Activated CD4-positive, alpha-beta T cell treated with anti-CD3 and anti-CD28 coated beads, Interleukin-2, amount 10 ng/mL, durations not matched to agents 24 days and 14 days (primary cell): ENCODE results near the gene CRYBG1. TPM values are rescaled to one million over a fixed set of nuclear protein-coding genes. Genes with fewer than 3 reads are reported as not detected.

Experiments
- DNase-seq: peaks from one replicate; pipeline ENCODE4 v3.0.0; 2022
- H3K27ac Mint-ChIP-seq: one replicate; pipeline ENCODE4 v1.8.0; 2022; ENCODE audit warnings: mild to moderate bottlenecking, mixed read lengths
- H3K27me3 Mint-ChIP-seq: one replicate; pipeline ENCODE4 v1.8.0; 2022; ENCODE audit warnings: mixed read lengths
- H3K36me3 Mint-ChIP-seq: one replicate; pipeline ENCODE4 v1.8.0; 2022; ENCODE audit warnings: low read depth, mild to moderate bottlenecking, mixed read lengths
- H3K4me1 Mint-ChIP-seq: one replicate; pipeline ENCODE4 v1.8.0; 2021; ENCODE audit warnings: mixed read lengths
- H3K4me3 Mint-ChIP-seq: one replicate; pipeline ENCODE4 v1.8.0; 2022; ENCODE audit warnings: mild to moderate bottlenecking, moderate library complexity, mixed read lengths
- H3K9me3 Mint-ChIP-seq: one replicate; pipeline ENCODE4 v1.8.0; 2021; ENCODE audit warnings: mixed read lengths
- intact Hi-C: fragments of 100-400 bp; cut with micrococcal nuclease; formaldehyde crosslinking; loops from one replicate; pipeline ENCODE4 v1.15.1; 2023
- total RNA-seq: library from RNA; stranded (reverse); gene quantifications from 2 replicates; pipeline ENCODE4 v1.2.3, GENCODE V29; 2022

Gene CRYBG1
- total RNA-seq, 1 donor from 2014 or later, result 10.0 TPM

- intact Hi-C loops, result no loop called here
- Mint-ChIP-seq H3K4me1 (no peaks in the 10 kb centered on the region), H3K27ac (no peak overlapping the region), H3K27me3 (peaks cover 17% of the 10 kb centered on the region), H3K4me3 (no peak overlapping the region), H3K36me3 (no peaks in the 10 kb centered on the region), H3K9me3 (no peaks in the 10 kb centered on the region)
- no peak for DNase-seq
These were observed 62.0 kb downstream of the CRYBG1 start for GRCh38 chr6:106422534-106422933.

GRCh38 chr6:106425382-106425781, 64.9 kb downstream of the CRYBG1 start:
- Mint-ChIP-seq H3K27me3 (peaks cover 7% of the 10 kb centered on the region), H3K4me3 (no peak overlapping the region), H3K4me1 (no peaks in the 10 kb centered on the region), H3K36me3 (no peaks in the 10 kb centered on the region), H3K9me3 (no peaks in the 10 kb centered on the region), H3K27ac (no peak overlapping the region)
- DNase-seq, result no peak
- intact Hi-C loops, result no loop called here

- H3K9me3 Mint-ChIP-seq, result no peaks in the 10 kb centered on the region
- no peaks in the 10 kb centered on the region for H3K36me3 Mint-ChIP-seq
- no peak overlapping the region for H3K4me3 Mint-ChIP-seq
- no peaks in the 10 kb centered on the region for H3K4me1 Mint-ChIP-seq
- intact Hi-C loops, result no loop called here
- H3K27me3 Mint-ChIP-seq, result no peaks in the 10 kb centered on the region
- H3K27ac Mint-ChIP-seq, result no peak overlapping the region
- DNase-seq, result no peak
These were observed 65.9 kb downstream of the CRYBG1 start for GRCh38 chr6:106426250-106426970.

- Mint-ChIP-seq H3K9me3 (no peaks in the 10 kb centered on the region), H3K4me3 (no peak overlapping the region), H3K27me3 (peaks cover 14% of the 10 kb centered on the region), H3K36me3 (no peaks in the 10 kb centered on the region), H3K4me1 (no peaks in the 10 kb centered on the region), H3K27ac (no peak overlapping the region)
- DNase-seq, result no peak
- intact Hi-C loops, result no loop called here
These were observed 69.9 kb downstream of the CRYBG1 start for GRCh38 chr6:106430466-106430865.

GRCh38 chr6:106431405-106431804, 70.9 kb downstream of the CRYBG1 start:
- intact Hi-C loops, result no loop called here
- no peaks in the 10 kb centered on the region for H3K4me1 Mint-ChIP-seq

GRCh38 chr6:106431972-106432371, 71.5 kb downstream of the CRYBG1 start:
- H3K4me1 Mint-ChIP-seq, result no peaks in the 10 kb centered on the region
- H3K4me3 Mint-ChIP-seq, result no peak overlapping the region
- no peak overlapping the region for H3K27ac Mint-ChIP-seq
- H3K27me3 Mint-ChIP-seq, result peaks cover 14% of the 10 kb centered on the region
- intact Hi-C loops, result no loop called here
- no peak for DNase-seq
- H3K9me3 Mint-ChIP-seq, result no peaks in the 10 kb centered on the region
- H3K36me3 Mint-ChIP-seq, result no peaks in the 10 kb centered on the region

More at GRCh38 chr6:106431405-106431804, 70.9 kb downstream of the CRYBG1 start:
- Mint-ChIP-seq H3K9me3 (no peaks in the 10 kb centered on the region), H3K36me3 (no peaks in the 10 kb centered on the region), H3K4me3 (no peak overlapping the region), H3K27ac (no peak overlapping the region), H3K27me3 (peaks cover 14% of the 10 kb centered on the region)
- no peak for DNase-seq

GRCh38 chr6:106434530-106434929, 74.0 kb downstream of the CRYBG1 start:
- Mint-ChIP-seq H3K4me3 (no peak overlapping the region), H3K27me3 (peaks cover 28% of the 10 kb centered on the region), H3K27ac (no peak overlapping the region), H3K9me3 (no peaks in the 10 kb centered on the region), H3K36me3 (no peaks in the 10 kb centered on the region), H3K4me1 (no peaks in the 10 kb centered on the region)
- intact Hi-C loops, result no loop called here
- no peak for DNase-seq

- Mint-ChIP-seq H3K4me3 (no peak overlapping the region), H3K9me3 (no peaks in the 10 kb centered on the region), H3K4me1 (no peaks in the 10 kb centered on the region), H3K27ac (no peak overlapping the region), H3K27me3 (peaks cover 50% of the 10 kb centered on the region), H3K36me3 (no peaks in the 10 kb centered on the region)
- no peak for DNase-seq
- intact Hi-C loops, result no loop called here
These were observed 78.9 kb downstream of the CRYBG1 start for GRCh38 chr6:106439459-106439858.

- H3K27me3 Mint-ChIP-seq, result peaks cover 49% of the 10 kb centered on the region
- DNase-seq, result no peak
- no peaks in the 10 kb centered on the region for H3K36me3 Mint-ChIP-seq
- intact Hi-C loops, result no loop called here
- H3K4me1 Mint-ChIP-seq, result peaks cover 2% of the 10 kb centered on the region
- H3K27ac Mint-ChIP-seq, result no peak overlapping the region
- no peak overlapping the region for H3K4me3 Mint-ChIP-seq
- no peaks in the 10 kb centered on the region for H3K9me3 Mint-ChIP-seq
These were observed 80.0 kb downstream of the CRYBG1 start for GRCh38 chr6:106440546-106440945.

- Mint-ChIP-seq H3K27ac (no peak overlapping the region), H3K27me3 (peaks cover 48% of the 10 kb centered on the region), H3K4me3 (no peak overlapping the region), H3K4me1 (peaks cover 2% of the 10 kb centered on the region), H3K9me3 (no peaks in the 10 kb centered on the region), H3K36me3 (no peaks in the 10 kb centered on the region)
- no peak for DNase-seq
- intact Hi-C loops, result no loop called here
These were observed 81.9 kb downstream of the CRYBG1 start for GRCh38 chr6:106442395-106442794.

- Mint-ChIP-seq H3K4me1 (peaks cover 11% of the 10 kb centered on the region), H3K36me3 (no peaks in the 10 kb centered on the region), H3K4me3 (no peak overlapping the region), H3K27me3 (peaks cover 34% of the 10 kb centered on the region), H3K9me3 (no peaks in the 10 kb centered on the region), H3K27ac (no peak overlapping the region)
- DNase-seq, result peak; percentile 84
- intact Hi-C loops, result loop anchor here (1.0 to 2.0 kb wide), 4 partner anchors 66 to 534 kb away; no protein-coding TSS in a partner anchor
These were observed 84.4 kb downstream of the CRYBG1 start for GRCh38 chr6:106444777-106445507.

- DNase-seq, result no peak
- Mint-ChIP-seq H3K4me3 (no peak overlapping the region), H3K27me3 (peaks cover 30% of the 10 kb centered on the region), H3K9me3 (no peaks in the 10 kb centered on the region), H3K36me3 (no peaks in the 10 kb centered on the region), H3K27ac (no peak overlapping the region), H3K4me1 (peaks cover 11% of the 10 kb centered on the region)
- intact Hi-C loops, result loop anchor here (1.0 to 2.0 kb wide), 4 partner anchors 65 to 534 kb away; no protein-coding TSS in a partner anchor
These were observed 85.0 kb downstream of the CRYBG1 start for GRCh38 chr6:106445508-106445878.

- no peak overlapping the region for H3K4me3 Mint-ChIP-seq
- no peaks in the 10 kb centered on the region for H3K36me3 Mint-ChIP-seq
- no peak overlapping the region for H3K27ac Mint-ChIP-seq
- peaks cover 22% of the 10 kb centered on the region for H3K27me3 Mint-ChIP-seq
- no peaks in the 10 kb centered on the region for H3K9me3 Mint-ChIP-seq
- intact Hi-C loops, result no loop called here
- H3K4me1 Mint-ChIP-seq, result peaks cover 11% of the 10 kb centered on the region
- no peak for DNase-seq
These were observed 85.9 kb downstream of the CRYBG1 start for GRCh38 chr6:106446287-106446885.

GRCh38 chr6:106446983-106447382, 86.5 kb downstream of the CRYBG1 start:
- Mint-ChIP-seq H3K27ac (no peak overlapping the region), H3K9me3 (no peaks in the 10 kb centered on the region), H3K4me1 (peaks cover 11% of the 10 kb centered on the region), H3K36me3 (no peaks in the 10 kb centered on the region), H3K4me3 (no peak overlapping the region), H3K27me3 (peaks cover 18% of the 10 kb centered on the region)
- intact Hi-C loops, result no loop called here
- DNase-seq, result no peak
